Fibroblast of skin of left quadriceps (primary cell): Measurements from ENCODE around the gene PLEKHA4.
"Not testable (repeated sequence)": the region's sequence is repeated elsewhere in the genome, so short reads cannot be mapped to it uniquely, and the experiment has no call there.

ENCODE experiments used
- DNase-seq, 2 experiments: peaks; one replicate each; pipeline ENCODE4 v3.0.0-alpha.2; 2013; ENCODE audit warnings: low read depth in 2 of 2

PLEKHA4 gene

DNA sequence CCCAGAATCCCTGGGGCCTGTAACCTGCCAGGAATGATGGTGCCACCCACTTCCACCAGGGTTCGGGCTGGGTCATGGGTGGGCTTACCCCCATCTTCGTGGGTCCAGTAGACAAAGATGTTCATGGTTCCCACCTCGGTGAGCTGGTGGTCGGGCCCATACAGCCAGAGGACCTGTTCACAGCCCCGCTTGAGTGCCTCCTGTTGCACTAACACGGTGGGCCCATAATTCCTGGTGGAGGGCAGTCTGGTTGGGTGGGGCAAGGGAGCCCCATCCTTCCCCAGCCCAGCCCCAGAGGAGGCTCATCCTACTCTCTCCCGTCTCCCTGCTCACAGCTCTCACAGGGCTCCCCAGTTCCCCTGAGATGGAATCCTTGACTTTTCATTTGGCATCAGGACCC is 71.3 kb downstream of the PLEKHA4 start:
- DNase-seq: no peak

DNA sequence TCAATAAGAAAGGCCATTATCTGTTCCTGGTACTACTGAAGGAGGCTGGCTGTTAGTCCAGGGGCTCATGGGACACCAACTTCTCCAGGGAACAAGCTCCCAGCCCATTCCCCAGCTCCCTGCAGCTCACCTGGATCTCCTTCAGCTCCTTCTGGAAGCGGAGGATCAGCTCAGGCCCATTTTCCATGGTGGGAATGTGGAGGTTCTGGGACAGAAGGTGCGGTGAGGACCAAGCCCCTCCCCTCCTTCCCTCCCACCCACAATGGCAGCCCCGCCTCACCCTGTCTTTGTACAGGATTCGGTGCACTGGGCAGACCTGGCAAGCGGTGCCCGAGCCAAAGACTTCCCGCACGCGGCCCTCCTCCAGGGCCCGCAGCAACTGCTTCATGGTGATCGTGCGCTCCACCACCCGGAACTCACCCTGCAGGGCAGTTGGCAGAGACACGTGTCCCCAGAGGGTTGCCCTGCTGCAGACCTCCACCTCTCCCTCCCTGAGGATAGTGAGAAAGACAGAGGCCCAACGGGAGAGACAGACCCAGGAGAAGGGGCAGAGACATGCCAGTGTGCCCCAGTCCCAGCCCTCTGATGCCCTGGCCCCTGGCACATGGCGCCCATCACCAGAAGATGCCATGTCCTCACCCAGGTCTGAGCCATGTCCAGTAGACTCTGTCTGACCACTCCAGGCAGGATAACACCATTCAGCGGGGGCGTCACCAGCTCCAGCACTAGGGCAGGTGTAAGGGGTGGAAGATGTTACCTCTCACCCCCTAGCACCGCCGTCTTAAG is 71.9 kb downstream of the PLEKHA4 start:
- DNase-seq: no peak

DNA sequence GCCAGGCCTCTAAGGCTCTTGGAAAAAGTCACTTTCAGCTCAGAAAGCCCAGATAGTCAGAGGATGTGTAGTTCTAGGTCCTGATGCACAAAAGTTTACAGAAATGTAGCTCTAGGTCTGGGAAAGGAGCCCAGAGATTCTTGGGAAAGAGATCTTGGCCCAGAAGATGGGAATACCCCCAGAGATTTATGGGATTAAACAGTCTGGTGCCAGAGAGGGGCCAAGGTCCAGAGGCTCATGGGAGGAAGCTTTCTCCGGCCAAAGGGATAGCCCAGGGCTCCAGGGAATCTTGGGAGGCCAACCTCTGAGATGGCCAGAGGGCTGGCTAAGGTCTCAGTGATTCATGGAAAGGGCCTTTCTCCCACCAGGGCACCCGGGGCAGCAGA is 72.7 kb downstream of the PLEKHA4 start:
- no peak for DNase-seq

DNA sequence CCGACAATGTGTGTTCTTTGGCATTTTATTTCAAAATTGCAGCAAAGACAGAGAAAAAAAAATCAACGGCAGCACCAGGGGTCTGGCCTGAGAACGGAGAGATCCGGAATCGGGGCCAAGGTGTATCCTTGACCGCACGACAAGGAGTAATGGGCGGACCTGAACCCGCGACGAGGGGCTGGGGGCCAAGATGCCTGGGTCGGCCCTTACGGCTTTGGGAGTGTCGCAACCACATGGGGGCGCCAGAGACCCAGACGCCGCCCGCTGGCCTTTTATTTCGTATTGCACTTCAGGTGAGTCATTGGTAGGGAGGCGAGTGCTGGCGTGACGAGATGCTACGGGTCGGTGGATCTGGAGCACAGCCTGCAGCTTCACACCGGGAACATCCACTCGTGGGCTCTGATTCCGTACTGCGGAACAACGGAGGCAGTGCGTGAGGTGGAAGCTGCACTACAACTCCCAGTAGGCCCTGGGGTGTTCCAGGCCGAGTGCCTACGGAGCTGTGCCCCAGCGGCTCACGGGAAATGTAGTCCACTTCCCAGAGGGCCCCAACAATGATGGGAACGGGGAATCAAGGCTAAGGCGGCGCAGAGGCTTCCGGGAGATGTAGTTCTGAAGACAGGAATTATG is 73.2 kb downstream of the PLEKHA4 start:
- peak; percentile 84 to 85 for DNase-seq

DNA sequence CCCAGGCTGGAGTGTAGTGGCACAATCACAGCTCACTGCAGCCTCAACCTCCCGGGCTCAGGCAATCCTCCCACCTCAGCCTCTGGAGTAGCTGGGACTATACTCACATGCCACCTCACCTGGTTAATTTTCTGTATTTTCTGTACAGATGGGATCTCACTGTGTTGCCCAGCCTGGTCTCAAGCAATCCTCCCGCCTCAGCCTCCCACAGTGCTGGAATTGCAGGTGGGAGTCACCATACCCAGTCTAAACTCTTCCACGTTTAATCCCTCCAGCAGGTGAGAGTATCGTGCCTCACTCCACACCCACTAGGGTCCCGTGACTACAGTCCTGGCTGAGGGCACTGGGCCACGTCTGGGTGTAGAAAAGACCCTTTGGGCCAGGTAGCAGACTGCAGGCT is 74.1 kb downstream of the PLEKHA4 start:
- no peak for DNase-seq

DNA sequence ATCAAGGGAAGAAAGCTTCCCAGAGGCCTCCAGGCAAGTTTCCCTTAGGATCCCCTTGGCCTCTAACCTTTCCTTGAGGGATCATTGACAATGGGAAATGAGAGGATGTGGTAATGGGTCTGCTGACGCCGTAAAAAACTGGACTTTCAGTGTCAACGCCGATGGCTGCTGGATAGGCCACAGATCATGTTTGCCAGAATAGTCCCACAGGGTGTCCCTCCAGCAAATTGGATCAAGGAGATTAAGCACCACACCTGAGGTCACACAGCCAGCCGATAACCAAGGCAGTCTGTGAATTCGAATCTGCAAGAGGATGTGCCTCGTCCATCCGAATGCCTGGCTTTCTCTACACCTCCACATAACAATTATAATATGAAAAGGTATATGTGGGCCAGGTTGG is 75.1 kb downstream of the PLEKHA4 start:
- no peak for DNase-seq

DNA sequence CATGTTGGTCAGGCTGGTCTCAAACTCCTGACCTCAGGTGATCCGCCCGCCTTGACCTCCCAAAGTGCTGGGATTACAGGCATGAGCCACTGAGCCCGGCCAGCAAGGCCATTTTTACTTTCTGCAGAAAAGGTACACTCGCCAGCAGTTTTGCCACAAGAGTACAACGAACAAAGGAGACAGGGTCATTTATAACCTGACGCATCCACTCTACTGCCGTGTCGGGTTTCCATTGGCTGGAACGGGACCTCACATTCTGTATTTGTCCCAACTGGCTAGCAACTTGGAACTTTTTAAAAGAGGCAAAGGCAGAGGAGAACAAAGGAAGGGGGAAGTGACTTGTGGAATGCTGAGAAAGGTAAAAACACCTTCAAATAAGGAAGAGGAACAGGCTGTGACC is 81.1 kb downstream of the PLEKHA4 start:
- not testable (repeated sequence) for DNase-seq
